Measurements from ENCODE around the gene SP100.

GRCh38 chr2:230418341-230419016, 2.5 kb downstream of the SP100 start:
- TF ChIP-seq CTCF (conservative IDR thresholded peaks at IDR 0.05 in 1 of 2, IDR thresholded peaks at IDR 0.05 in 1 of 2; ENCODE audit: low read depth in 1 of 2, low read length in 2 of 2): no peak
- no peak for TF ChIP-seq EZH2 (IDR thresholded peaks at IDR 0.05; ENCODE audit: low read length, missing control alignments)
